PC-9 (cell line): Measurements from ENCODE around the gene IL4R. TPM values are rescaled to one million over a fixed set of nuclear protein-coding genes. Genes with fewer than 3 reads are reported as not detected.

ENCODE experiments used
- BruUV-seq: library from RNA; stranded (reverse); fragments of 400-500 nt; replicated peaks from 2 replicates; lab custom pipeline; 2021; lab: Mats Ljungman, UMichigan
- CTCF ChIA-PET: fragments of 300-600 bp; sonication (Branson Sonifier 250); formaldehyde crosslinking; loops from one replicate; lab custom pipeline; 2022; ENCODE audit warnings: antibody characterized with exemption; lab: Charles Lee
- POLR2A ChIA-PET: fragments of 300-600 bp; sonication (Branson Sonifier 250); formaldehyde crosslinking; loops from one replicate; lab custom pipeline; 2022; ENCODE audit warnings: antibody characterized with exemption; ENCODE audit not compliant: unreplicated experiment; lab: Charles Lee
- DNase-seq, 2 experiments: peaks; one replicate each; pipeline versions ENCODE4 v3.0.0 to v3.0.0-alpha.2; 2015 to 2022; ENCODE audit warnings: mixed read lengths in 1 of 2
- H2AFZ ChIP-seq: fragments of 200-600 bp; sonication (generic); 2 replicates; pipeline ENCODE4 v1.8.1; 2017; ENCODE audit warnings: antibody characterized with exemption
- H3F3A ChIP-seq: fragments of 200-600 bp; sonication (generic); 2 replicates; pipeline ENCODE4 v1.8.1; 2017; ENCODE audit warnings: antibody characterized with exemption, mild to moderate bottlenecking, low read depth; ENCODE audit not compliant: insufficient read depth
- H3K27ac ChIP-seq: fragments of 200-600 bp; sonication (generic); 2 replicates; pipeline ENCODE4 v1.6.1; 2016; ENCODE audit warnings: mixed run types
- H3K27me3 ChIP-seq: fragments of 200-600 bp; sonication (generic); 2 replicates; pipeline ENCODE4 v1.6.1; 2016; ENCODE audit warnings: low read depth, mixed run types; ENCODE audit not compliant: insufficient read depth
- H3K36me3 ChIP-seq: fragments of 200-600 bp; sonication (generic); 2 replicates; pipeline ENCODE4 v1.6.1; 2016; ENCODE audit warnings: low read depth, mixed run types
- H3K4me1 ChIP-seq: fragments of 200-600 bp; sonication (generic); replicated peaks from 2 replicates; pipeline ENCODE4 v1.6.1; 2016; ENCODE audit warnings: mixed run types; ENCODE audit not compliant: insufficient read depth
- H3K4me2 ChIP-seq: fragments of 200-600 bp; sonication (generic); 2 replicates; pipeline ENCODE4 v1.6.1; 2017; ENCODE audit warnings: mixed run types
- H3K4me3 ChIP-seq: fragments of 200-600 bp; sonication (generic); 2 replicates; pipeline ENCODE4 v1.6.1; 2016; ENCODE audit warnings: mixed run types
- H3K79me2 ChIP-seq: fragments of 200-600 bp; sonication (generic); 2 replicates; pipeline ENCODE4 v1.6.1; 2017; ENCODE audit warnings: low read depth, mixed run types
- H3K9me2 ChIP-seq: fragments of 200-600 bp; sonication (generic); 2 replicates; pipeline ENCODE4 v1.8.1; 2017; ENCODE audit warnings: mild to moderate bottlenecking; ENCODE audit not compliant: insufficient read depth
- H3K9me3 ChIP-seq: fragments of 200-600 bp; sonication (generic); 2 replicates; pipeline ENCODE4 v1.8.1; 2016; ENCODE audit warnings: low read depth; ENCODE audit not compliant: insufficient read depth
- H4K20me1 ChIP-seq: fragments of 200-600 bp; sonication (generic); 2 replicates; pipeline ENCODE4 v1.8.1; 2017; ENCODE audit not compliant: insufficient read depth
- CTCF ChIP-seq: fragments of 200-600 bp; sonication (generic); conservative IDR thresholded peaks from 2 replicates; pipeline ENCODE4 v1.6.1; 2017; ENCODE audit warnings: mixed run types, antibody characterized with exemption, mild to moderate bottlenecking, moderate library complexity
- EZH2 ChIP-seq: fragments of 200-600 bp; sonication (generic); IDR thresholded peaks from 2 replicates; pipeline ENCODE4 v1.8.0; 2017; ENCODE audit warnings: antibody characterized with exemption, low read depth
- intact Hi-C: fragments of 100-400 bp; cut with micrococcal nuclease; formaldehyde crosslinking; loops from one replicate; pipeline ENCODE4 v1.10.0; 2022; ENCODE audit not compliant: unreplicated experiment
- total RNA-seq: library from RNA; stranded (reverse); gene quantifications from 2 replicates; pipeline ENCODE4 v1.2.3, GENCODE V29; 2021

Gene IL4R
- total RNA-seq, 1 experiment from 2014 or later = 76.5 TPM

- peak in 1 of 2 experiments; percentile 31 for DNase-seq
- H3K4me3 ChIP-seq = no peak overlapping the region
- no TSS peak for BruUV-seq
- H3K9me3 ChIP-seq = no peaks in the 10 kb centered on the region
- peaks cover 38% of the 10 kb centered on the region for H3K36me3 ChIP-seq
- H3K27me3 ChIP-seq = no peaks in the 10 kb centered on the region
- no peak overlapping the region for H2AFZ ChIP-seq
- H4K20me1 ChIP-seq = no peaks in the 10 kb centered on the region; the same call in 1 of the 2 replicates
- peaks cover 19% of the 10 kb centered on the region for H3K4me1 ChIP-seq
- intact Hi-C loops = no loop called here
- TF ChIP-seq CTCF = no peak
- no peak for TF ChIP-seq EZH2
- H3K4me2 ChIP-seq = no peak overlapping the region
- H3K9me2 ChIP-seq = no peaks in the 10 kb centered on the region
- CTCF ChIA-PET = no interaction called here
- no peak overlapping the region for H3K27ac ChIP-seq
- peaks cover 91% of the 10 kb centered on the region for H3K79me2 ChIP-seq
- H3F3A ChIP-seq = peaks cover 19% of the 10 kb centered on the region
- POLR2A ChIA-PET = no interaction called here
Observed at GRCh38 chr16:27332105-27332504, 18.3 kb downstream of the IL4R start.

- Histone ChIP-seq H3K9me3 (no peaks in the 10 kb centered on the region), H3K9me2 (no peaks in the 10 kb centered on the region), H3K36me3 (peaks cover 38% of the 10 kb centered on the region), H4K20me1 (no peaks in the 10 kb centered on the region; the same call in 1 of the 2 replicates), H3K27me3 (no peaks in the 10 kb centered on the region), H3F3A (peaks cover 9% of the 10 kb centered on the region; the same call in 1 of the 2 replicates), H3K4me3 (no peak overlapping the region), H3K4me2 (no peak overlapping the region), H3K4me1 (peaks cover 9% of the 10 kb centered on the region), H3K79me2 (peaks cover 93% of the 10 kb centered on the region), H2AFZ (no peak overlapping the region), H3K27ac (no peak overlapping the region)
- DNase-seq = no peak
- CTCF ChIA-PET = no interaction called here
- POLR2A ChIA-PET = no interaction called here
- intact Hi-C loops = no loop called here
- no peak for TF ChIP-seq EZH2
- no peak for TF ChIP-seq CTCF
- no TSS peak for BruUV-seq
Observed at GRCh38 chr16:27333104-27333503, 19.3 kb downstream of the IL4R start.

- Histone ChIP-seq H3K4me1 (peaks cover 4% of the 10 kb centered on the region), H3K27me3 (no peaks in the 10 kb centered on the region), H2AFZ (no peak overlapping the region), H3K9me2 (no peaks in the 10 kb centered on the region), H3K4me2 (no peak overlapping the region), H3K27ac (no peak overlapping the region), H3K79me2 (peaks cover 93% of the 10 kb centered on the region), H3F3A (peaks cover 5% of the 10 kb centered on the region; the same call in 1 of the 2 replicates), H3K4me3 (no peak overlapping the region), H3K9me3 (no peaks in the 10 kb centered on the region), H4K20me1 (no peaks in the 10 kb centered on the region; the same call in 1 of the 2 replicates), H3K36me3 (peaks cover 41% of the 10 kb centered on the region)
- ChIA-PET CTCF (no interaction called here), POLR2A (no interaction called here)
- BruUV-seq = no TSS peak
- peak in 1 of 2 experiments; percentile 2 for DNase-seq
- TF ChIP-seq CTCF (no peak), EZH2 (no peak)
- intact Hi-C loops = no loop called here
Observed at GRCh38 chr16:27333549-27333948, 19.8 kb downstream of the IL4R start.
